GM23248 (cell line): Measurements from ENCODE around the gene THADA.

Source experiments
- EZH2 ChIP-seq: fragments of 200-600 bp; sonication (generic); IDR thresholded peaks from 2 replicates; pipeline ENCODE4 v1.6.1; 2018; ENCODE audit warnings: antibody characterized with exemption, mild to moderate bottlenecking; ENCODE audit not compliant: insufficient read depth, poor library complexity, severe bottlenecking
- EZH2phosphoT487 ChIP-seq: fragments of 200-600 bp; sonication (generic); IDR thresholded peaks from 2 replicates; pipeline ENCODE4 v1.6.1; 2018; ENCODE audit warnings: antibody characterized with exemption, moderate library complexity, mild to moderate bottlenecking, low read depth; ENCODE audit not compliant: insufficient read depth

- TF ChIP-seq EZH2phosphoT487 (no peak), EZH2 (no peak)
Observed at GRCh38 chr2:43469713-43470112, 126.1 kb downstream of the THADA start.
